Stimulated activated CD8-positive, alpha-beta memory T cell treated with anti-CD3 and anti-CD28 coated beads, Interleukin-15, amount 100 ng/mL, for 4 hours (primary cell): ENCODE measurements around the gene TMEM156.

ENCODE experiments used
- DNase-seq, 2 donors: peaks; one replicate each; pipeline ENCODE4 v3.0.0-alpha.2; 2020; ENCODE audit warnings: low read depth in 2 of 2

Gene TMEM156, protein sequence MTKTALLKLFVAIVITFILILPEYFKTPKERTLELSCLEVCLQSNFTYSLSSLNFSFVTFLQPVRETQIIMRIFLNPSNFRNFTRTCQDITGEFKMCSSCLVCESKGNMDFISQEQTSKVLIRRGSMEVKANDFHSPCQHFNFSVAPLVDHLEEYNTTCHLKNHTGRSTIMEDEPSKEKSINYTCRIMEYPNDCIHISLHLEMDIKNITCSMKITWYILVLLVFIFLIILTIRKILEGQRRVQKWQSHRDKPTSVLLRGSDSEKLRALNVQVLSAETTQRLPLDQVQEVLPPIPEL

DNA sequence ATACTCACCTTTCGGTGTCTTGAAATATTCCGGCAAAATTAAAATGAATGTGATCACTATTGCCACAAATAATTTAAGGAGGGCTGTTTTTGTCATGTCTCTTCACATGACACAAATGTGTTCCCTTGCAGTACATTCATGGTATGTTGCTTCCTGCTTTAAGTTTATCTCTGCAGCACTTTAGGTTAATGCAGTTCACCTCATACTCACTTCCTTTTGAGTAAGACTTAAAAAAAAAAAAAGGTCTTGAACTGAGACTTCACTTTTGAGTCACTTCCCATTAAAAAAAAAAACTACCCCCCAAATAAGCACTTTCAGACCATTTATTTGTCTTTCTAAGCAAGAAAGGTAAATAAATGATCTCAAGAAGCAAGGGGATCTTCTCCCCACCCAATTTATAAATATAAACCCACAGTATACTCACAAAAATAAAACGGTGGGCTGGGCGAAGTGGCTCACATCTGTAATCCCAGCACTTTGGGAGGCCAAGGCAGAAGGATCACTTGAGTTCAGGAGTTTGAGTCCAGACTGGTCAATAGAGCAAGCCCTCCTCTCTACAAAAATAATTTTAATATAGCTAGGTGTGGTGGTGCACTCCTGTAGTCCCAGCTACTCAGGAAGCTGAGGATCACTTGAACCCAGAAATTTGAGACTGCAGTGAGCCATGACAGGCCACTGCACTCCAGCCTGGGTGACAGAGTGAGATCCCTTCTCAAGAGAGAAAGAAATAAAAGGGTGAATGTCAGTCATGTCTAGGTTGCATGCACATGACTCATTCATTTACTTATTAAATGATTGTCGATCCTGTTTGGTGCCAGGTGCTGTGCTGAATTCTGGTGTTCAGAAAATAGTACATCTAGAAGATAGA is at the start of gene TMEM156:
TMEM156 (minus strand) TSS at position 192 of the 868 bp plus-strand sequence; CDS start at position 96, 96 bp downstream.
- no peak for DNase-seq

DNA sequence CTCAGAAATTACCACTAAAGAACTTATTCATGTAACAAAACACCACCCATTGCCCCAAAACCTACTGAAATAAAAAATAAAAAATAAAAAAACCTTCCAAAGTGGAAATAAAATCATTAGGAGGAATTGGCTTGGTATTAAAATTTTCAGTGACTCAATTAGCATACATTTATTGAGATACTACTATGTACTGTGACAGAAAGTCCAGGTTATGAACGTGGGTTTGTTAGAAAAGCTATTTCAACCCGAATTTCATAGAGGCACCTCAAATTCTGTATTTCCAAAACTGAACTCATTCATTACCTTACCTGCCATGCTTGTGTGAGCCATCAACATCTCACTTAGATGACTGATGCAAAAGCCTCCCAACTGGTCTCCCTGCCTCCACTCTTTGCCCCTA is 46.6 kb upstream of the TMEM156 start:
- DNase-seq: no peak

DNA sequence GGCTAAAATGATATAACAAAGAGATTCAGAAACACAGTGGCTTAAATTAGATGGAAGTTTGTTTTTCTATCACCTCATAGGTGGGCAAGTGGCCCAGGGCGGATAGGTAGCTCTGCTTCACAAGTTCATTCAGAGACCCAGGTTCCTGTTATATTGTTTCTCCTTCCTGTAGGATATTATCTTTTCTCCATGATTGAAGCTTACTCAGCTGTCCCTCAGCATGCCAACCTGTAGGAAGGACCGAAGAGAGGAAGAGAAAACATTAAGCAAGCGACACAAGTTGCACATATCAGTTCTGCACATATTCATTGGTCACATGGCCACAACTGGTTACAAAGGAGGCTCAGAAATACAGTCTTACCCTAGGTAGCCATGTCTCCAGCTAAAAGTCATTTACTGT is 36.7 kb upstream of the TMEM156 start:
- DNase-seq: no peak

DNA sequence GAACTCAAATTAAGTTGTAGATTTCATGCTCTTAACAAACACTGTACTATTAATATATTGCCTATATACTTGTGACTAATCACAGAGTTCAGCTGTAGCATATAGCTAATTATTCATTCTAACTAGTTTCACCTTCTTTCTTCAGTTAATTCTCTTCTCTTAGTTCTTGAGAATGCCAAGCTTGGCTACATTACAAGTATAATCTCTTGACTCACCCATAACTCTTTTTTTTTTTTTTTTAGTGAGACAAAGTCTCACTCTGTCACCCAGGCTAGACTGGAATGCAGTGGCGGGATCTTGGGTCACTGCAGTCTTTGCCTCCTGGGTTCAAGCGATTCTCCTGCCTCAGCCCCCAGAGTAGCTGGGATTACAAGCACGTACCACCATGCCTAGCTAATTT is 35.2 kb upstream of the TMEM156 start:
- DNase-seq: no peak

DNA sequence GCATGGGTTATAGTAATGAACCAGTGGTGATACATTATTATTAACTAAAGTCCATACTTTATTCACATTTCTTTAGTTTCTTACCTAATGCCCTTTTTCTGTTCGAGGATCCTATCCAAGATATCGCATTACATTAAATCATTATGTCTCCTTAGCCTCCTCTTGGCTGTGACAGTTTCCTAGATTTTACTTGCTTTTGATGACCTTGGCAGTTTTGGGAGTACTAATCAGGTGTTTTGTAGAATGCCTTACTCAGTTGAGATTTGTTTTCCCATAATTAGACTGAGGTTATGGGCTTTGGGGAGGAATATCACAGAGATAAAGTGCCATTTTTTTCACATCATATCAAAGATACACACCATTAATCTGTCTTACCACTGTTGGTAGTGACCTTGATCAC is 34.8 kb upstream of the TMEM156 start:
- no peak for DNase-seq

DNA sequence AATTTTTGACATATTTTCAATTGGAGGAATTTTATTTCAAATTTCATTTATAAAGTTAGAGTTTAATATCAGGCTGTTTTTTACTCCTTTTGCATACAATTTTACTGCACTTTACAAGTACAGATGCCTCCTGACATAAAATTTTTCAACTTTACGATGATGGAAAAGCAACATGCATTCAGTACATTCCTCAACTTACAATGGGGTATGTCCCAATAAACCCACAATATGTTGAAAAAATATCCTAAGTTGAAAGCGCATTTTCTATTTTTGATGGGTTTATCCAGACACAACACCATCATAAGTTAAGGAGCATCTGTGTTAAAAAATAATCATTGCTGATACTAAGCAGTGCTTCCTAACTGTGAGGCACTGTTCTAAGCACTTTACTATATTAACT is 34.2 kb upstream of the TMEM156 start:
- no peak for DNase-seq

DNA sequence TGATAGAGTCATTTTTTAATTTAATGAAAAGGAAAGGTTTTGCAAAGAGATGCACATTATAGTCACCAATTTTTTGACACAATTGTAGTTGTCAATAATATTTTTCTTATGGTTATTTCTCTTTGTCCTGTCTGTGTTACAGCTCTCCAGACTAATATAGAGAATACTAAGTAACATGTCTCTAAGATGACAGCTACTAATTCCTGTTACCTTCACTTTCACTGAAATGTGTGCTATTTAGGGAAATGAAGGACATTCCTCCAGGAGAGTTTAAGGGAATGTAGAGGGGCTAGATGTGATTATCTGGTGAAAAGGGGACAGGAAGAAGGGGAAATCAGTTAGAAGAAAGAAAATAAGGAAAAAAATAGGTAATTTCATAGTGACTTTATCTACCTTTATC is 31.2 kb upstream of the TMEM156 start:
- DNase-seq: no peak

DNA sequence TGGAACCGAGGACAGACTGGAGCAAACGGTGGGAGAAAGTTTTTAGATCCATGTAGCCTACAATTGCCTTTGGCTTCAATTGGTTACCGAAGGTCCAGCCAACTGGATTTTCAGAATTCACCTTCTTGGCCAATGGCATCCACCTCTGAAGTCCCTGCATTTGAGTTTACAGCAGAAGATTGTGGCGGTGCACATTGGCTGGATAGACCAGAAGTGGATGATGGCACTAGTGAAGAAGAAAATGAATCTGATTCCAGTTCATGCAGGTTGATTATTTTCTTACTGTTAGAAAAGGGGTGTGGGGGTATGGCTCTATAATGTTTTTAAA is 30.5 kb upstream of the TMEM156 start:
- DNase-seq: no peak

DNA sequence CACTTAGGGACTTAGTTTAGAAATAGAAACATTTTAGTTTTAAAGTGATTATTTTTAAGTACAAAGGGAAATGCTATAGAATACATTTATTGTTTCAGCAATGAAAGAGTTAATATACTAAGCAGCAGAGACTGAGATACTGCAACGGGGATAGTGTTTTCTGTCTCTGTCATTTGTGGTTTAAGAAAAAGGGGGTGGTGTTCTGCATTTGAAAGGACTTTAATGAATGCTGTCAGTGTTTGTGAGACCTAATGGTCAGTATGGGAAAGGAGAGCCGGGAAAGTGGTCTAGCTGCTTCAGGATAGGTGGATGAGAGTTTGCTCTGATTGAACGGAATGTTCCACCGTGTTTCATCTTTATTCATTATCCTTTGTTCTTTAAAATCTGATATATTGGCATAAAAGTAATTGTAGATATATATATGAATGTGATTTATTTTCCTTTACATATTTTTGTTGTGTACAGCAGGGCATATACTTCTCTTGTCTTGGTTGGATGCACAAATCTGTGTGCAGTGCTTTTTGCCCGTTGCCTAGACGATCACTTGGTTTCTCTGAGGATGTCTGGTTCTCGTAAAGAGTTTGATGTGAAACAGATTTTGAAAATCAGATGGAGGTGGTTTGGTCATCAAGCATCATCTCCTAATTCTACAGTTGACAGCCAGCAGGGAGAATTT is 30.0 kb upstream of the TMEM156 start, which contains the start of gene KLHL5:
KLHL5 (plus strand) TSS at position 139 of the 676 bp plus-strand sequence; CDS start at position 560, 421 bp downstream.
- no peak for DNase-seq

DNA sequence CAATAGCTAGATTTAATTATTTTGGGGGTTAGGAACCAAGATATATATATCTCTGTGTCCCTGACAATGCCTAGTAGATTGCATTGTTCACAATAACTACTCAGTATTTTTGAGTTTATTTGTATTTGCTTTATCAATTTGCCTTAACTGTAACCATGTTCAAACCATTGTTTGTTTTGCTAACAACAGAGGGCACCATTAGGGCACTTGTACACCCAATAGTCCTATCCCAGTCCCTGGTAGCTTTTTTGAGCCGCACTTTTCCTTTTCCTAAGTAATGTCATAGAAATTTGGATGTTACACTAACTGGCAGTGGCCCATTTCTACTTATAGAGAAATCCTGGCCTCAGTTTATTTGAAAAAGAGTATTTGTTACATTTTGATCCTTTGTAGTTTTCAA is 29.2 kb upstream of the TMEM156 start:
- no peak for DNase-seq

DNA sequence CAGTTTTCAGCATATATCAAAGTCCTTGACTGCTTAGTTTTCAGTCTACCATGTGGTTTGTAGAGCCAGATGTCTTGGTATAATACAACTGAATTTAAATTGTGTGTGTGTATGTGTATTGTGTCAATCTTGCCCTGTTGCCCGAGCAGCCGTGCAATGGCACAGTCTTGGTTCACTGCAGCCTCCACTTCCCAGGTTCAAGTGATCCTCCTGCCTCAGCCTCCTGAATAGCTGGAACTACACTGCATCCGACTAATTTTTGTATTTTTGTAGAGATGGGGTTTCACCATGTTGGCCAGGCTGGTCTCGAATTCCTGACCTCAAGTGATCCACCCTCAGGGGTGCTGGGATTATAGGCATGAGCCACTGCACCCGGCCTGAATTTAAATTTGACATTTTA is 23.8 kb upstream of the TMEM156 start:
- no peak for DNase-seq

DNA sequence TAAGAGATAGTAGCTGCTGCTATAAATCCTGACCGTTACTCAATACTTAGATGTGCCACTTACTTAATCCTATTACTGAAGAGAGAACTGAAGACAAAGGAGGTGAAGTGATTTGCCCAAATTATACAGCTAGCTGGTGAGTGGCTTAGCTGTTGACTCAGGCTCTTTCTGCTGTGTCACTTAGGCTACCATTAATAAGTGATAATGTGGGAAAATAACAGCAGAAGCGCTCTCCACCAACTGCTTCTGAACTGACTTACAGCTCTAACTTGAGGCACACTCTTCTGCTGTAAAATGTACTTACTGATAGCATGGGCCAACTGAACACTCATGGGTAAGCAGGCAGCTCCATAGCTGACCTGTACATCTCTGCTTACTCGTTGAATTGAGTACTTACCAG is 22.3 kb upstream of the TMEM156 start:
- no peak for DNase-seq

DNA sequence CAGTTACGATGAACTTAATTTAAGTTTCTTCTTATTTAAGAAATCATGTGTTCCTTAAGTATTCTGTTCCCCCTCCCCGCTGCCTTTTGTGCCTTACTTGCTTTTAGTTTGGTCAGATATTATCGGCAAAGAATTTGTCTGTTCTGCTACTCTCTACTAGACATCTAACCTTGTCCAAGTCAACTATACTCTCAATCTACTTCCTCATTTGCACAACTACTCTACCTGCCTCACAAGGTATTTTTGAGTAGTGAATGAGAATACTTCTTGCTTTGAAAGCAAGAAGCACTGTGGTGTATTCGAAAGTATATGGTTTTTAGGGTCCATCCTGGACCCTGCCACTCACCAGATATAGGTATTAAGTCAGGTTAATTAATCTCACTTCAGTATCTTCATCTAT is 21.8 kb upstream of the TMEM156 start:
- no peak for DNase-seq

DNA sequence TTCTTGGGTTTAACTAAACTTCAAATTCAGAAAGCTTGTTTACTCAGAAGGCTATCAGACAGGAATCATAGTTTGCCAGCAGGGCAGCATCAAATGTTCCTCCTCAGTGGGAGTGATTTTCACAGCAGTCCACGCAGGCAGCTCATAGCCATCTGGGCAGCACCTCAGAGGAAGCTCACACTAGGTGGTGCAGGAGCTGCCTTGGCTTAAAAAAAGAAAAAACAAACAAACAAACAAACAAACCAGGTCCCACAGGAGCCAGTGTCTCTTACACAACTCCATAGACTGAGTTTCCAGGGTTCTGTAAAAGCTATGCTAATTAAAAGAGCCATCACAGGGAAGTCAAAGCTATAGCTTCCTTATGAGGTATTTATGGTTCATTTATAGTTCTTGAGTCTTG is 19.3 kb upstream of the TMEM156 start:
- no peak for DNase-seq

DNA sequence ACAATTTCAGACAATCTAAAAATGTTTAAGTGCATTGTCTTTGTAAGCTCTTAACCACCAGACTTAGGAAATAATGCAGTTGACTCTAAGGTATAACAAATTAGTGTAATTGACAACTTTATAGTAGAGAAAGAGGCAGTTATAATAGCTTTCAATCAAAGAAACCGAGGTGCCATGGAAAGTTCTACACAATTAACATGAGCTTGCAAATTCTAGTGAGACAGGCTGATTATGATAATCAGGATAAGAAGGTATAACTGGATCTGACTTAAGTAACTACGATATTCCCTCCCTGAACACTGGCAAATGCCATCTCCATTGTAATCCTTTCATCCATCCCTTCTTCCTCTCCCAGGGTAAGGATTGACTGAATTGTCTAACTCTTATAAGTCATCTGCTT is 18.4 kb upstream of the TMEM156 start:
- DNase-seq: no peak

DNA sequence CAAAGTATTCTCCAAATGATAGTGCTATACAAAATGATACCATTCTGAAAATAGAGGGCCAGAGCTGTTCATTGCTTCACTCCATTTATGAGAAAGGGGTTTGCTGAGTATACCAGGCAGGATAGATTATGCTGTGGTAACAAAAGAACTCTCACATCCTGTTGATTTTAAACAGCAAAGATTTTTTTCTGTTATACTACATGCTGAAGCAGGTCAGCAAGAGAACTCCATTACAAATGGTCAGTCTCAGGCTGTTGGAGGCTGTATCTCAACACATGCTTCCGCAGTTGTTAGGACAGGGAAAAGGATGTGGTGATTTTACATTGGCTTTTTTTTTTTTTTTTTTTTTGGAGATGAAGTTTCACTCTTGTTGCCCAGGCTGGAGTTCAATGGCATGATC is 16.1 kb upstream of the TMEM156 start:
- no peak for DNase-seq

DNA sequence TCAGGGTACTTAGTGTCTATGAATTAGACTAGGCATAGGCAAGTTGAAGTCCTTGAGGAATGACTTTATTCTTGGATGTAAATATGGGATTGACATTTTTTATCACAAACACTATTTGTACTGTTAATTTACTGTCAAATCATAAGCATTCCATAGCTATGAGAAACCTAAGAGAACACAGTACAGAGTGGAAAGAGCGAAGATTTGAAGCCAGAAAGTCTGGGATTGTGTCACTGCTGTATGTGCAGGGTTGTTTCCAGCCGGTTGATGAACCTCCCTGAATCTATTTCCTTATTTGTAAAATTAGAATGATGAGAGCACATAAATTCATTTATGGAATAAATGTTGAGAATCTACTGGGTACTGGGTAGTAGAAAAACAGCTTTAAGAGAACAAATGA is 15.5 kb upstream of the TMEM156 start:
- DNase-seq: no peak

DNA sequence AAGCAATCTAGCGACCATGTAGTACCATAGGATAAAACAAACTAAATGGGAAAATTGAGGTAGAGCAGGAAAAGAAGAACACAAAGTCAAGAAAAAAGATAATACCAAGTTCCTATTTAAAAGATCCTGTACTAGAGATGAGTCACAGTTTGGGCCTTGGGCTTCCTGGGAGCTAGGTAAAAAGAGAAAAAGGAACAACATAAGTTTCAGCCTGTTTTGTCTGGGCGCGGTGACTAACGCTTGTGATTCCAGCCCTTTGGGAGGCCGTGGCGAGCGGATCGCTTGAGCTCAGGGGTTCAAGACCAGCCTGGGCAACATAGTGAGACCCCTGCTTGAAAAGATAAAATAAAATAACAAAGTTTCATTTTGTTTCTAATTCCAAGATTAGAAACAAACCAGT is 14.0 kb upstream of the TMEM156 start:
- DNase-seq: no peak

DNA sequence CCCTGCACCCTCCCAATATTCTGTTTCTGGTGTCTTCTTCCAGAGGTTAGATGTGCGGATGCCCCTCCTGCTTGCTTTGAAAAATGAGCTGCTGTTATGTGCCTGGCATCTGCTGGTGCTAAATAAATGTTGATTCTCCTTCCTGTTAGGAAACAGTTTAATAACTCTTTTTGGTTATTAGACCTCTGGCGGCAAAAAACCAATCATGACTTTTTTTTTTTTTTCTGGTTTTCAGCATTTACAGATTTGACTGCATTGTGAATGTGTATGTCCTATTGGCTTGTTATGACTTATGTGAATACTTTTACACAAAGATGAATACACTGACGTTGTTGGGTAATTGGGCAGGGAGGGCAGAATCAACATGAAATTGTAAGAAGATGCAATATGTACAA is 13.6 kb upstream of the TMEM156 start:
- no peak for DNase-seq

DNA sequence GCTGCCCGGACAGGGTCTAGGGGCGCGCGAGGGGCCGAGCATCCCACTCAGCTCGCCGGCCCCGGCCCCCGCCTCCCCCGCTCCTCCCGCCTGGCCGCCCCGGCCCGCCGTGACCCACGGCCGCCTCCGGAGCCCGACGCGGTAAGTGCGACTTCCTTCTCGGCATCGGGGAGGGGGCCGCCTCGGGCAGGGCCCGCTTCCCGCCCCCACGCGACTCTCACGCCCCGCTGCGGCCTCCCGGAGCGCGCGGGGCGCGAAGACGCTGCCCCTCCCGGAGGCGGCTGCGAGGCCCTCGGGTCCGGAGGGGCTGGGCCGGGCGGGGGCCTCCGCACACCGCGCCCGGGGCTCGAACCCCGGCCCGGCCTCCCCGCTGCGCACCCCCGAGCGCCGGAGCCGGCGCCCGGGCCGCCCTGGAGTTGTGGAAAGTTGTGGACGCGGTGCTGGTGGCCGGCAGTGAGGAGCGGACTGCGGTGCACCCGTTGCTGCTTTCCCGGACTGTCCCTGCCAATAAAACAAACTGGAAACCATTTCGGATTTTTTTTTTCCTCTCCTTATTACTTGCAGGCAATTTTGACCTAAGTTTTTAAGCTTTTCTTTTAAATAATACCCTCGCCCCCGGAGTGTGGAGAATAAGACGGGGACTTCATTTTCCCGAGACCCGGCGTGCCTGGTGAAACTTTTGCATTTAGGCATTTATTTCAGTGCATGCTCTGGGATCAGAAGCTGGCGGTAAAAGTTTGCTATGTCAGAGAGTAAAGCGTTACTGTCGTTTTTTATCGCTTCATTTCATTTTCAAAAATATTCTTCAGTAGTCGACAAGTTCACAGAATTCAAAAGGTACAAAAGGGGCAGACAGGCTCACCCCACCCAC is 13.0 kb upstream of the TMEM156 start:
- DNase-seq: no peak

DNA sequence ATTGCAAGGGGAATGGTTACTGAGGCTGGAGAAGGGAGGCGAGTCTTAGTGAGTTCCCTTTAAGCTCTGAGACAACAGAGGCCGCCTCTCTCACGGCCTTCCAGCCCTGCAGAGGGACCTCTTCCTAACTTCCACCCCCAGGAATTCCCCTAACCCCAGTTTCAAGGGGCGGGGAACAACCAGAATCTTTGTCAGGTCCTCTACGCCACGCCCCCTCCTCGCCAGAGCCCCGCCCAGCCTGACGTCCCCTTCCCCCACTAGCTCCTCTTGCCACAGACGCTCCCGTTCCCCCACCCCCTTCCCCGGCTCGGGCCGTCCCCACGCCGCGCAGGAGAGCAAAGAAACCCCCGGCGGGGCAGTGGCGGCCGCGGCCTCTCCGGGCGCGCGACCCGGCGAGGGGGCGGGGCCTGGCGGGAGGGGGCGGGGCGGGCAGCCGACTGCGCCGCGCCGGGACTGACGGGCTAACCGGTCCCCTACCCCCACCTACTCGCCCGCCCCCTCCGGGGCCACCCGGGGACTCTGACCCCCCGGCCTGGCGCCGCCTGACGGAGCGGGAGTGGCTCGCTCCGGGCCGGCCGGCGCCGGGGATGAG is 12.3 kb upstream of the TMEM156 start:
- peak; percentile 90 to 91 for DNase-seq
